Natural killer cell (primary cell): ENCODE measurements around the gene RDH11. TPM values are rescaled to one million over a fixed set of nuclear protein-coding genes. Genes with fewer than 3 reads are reported as not detected.

Experiments used
- total RNA-seq, 4 donors: library from RNA; stranded (reverse); fragments of 120-200 nt in 1 of 4; gene quantifications; one replicate each; pipeline versions ENCODE4 v1.2.3 to v1.2.4, GENCODE V29; 2013 to 2022

Gene RDH11
- total RNA-seq, 3 donors from 2014 or later (not counting 1 experiment from before 2014, with no cell fraction given) = 26.5 to 37.4 (median 33.6) TPM

Other genes starting within 250 kb of the RDH11 start
- 10 to 100 TPM; 28.3 to 51.3 (median 49.9) TPM for gene TMEM229B, start 207.0 kb downstream of the RDH11 start, total RNA-seq
- not detected for gene PLEKHH1, start 162.5 kb downstream of the RDH11 start, total RNA-seq
- gene PIGH, start 95.5 kb downstream of the RDH11 start, total RNA-seq = 10 to 100 TPM; 50.9 to 56.0 (median 54.5) TPM
- 1 to 10 TPM; 1.2 to 7.4 (median 1.4) TPM for gene ARG2, start 75.8 kb downstream of the RDH11 start, total RNA-seq
- 10 to 100 TPM; 47.5 to 77.1 (median 57.9) TPM for gene VTI1B, start 21.1 kb downstream of the RDH11 start, total RNA-seq
- gene RDH12, start 6.1 kb upstream of the RDH11 start, total RNA-seq = not detected
- 10 to 100 TPM; 31.0 to 45.9 (median 35.5) TPM for gene ZFYVE26, start 120.8 kb upstream of the RDH11 start, total RNA-seq
- 10 to 100 TPM; 28.1 to 37.6 (median 28.6) TPM for gene RAD51B, start 124.0 kb upstream of the RDH11 start, total RNA-seq